ENCODE data around the gene UBE2G2. TPM values are rescaled to one million over a fixed set of nuclear protein-coding genes. Genes with fewer than 3 reads are reported as not detected.

UBE2G2 gene
- total RNA-seq, 1 donor: 75.3 TPM

DNA sequence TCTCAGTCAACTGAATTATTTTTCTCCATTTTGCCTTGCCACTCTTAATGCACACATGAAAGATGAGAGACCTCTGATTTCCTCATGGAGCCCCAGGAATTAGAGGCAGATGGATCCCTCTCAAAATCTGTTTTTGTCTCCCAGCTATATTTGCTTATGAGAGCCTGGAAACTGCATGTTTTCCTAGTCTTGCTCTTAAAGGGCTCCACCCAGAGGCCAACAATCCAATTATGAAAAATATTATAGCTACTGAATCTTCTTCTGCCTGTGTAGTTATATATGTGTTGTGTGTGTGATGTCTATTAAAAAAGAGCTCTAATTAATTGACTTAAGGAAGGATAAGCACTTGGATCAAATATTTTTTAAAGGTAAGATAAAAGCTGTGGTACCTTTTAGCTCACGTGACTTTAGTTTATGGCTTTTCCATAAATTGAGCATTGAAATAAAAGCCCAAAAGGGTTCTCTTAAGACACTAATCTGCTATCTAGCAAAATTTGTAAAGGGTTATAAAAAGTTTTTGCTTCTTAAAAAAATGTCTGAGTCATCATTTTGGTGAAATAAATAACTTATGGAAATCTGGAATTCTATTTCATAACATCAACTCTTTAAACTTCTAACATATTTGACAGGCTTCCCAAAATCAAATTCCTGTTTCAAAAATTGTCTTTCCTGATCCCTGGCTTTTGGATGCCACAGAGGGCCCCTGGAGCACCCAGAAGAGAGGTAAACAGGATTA is 59.0 kb downstream of the UBE2G2 start:
- Histone ChIP-seq H3K4me2 (ENCODE audit: insufficient read depth, low read length) (no peak overlapping the region), H3K4me3 (ENCODE audit: insufficient read depth, low read length) (no peak overlapping the region), H3K36me3 (ENCODE audit: insufficient read depth, low read length) (no peaks in the 10 kb centered on the region), H3K9me3 (ENCODE audit: low read depth, low read length) (peaks cover 15% of the 10 kb centered on the region), H3K4me1 (ENCODE audit: insufficient read depth, low read length) (no peaks in the 10 kb centered on the region), H3K27me3 (ENCODE audit: insufficient read depth, low read length) (peaks cover 5% of the 10 kb centered on the region), H4K20me1 (ENCODE audit: insufficient read depth, low read length) (no peaks in the 10 kb centered on the region), H3K79me2 (ENCODE audit: insufficient read depth, low read length) (no peaks in the 10 kb centered on the region), H2AFZ (ENCODE audit: low read length) (no peak overlapping the region), H3K27ac (ENCODE audit: low read depth, low read length) (no peak overlapping the region)
- TF ChIP-seq, protein P1, sequence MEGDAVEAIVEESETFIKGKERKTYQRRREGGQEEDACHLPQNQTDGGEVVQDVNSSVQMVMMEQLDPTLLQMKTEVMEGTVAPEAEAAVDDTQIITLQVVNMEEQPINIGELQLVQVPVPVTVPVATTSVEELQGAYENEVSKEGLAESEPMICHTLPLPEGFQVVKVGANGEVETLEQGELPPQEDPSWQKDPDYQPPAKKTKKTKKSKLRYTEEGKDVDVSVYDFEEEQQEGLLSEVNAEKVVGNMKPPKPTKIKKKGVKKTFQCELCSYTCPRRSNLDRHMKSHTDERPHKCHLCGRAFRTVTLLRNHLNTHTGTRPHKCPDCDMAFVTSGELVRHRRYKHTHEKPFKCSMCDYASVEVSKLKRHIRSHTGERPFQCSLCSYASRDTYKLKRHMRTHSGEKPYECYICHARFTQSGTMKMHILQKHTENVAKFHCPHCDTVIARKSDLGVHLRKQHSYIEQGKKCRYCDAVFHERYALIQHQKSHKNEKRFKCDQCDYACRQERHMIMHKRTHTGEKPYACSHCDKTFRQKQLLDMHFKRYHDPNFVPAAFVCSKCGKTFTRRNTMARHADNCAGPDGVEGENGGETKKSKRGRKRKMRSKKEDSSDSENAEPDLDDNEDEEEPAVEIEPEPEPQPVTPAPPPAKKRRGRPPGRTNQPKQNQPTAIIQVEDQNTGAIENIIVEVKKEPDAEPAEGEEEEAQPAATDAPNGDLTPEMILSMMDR (IDR thresholded peaks at IDR 0.05; ENCODE audit: extremely low read depth, low read depth, low read length): peak; percentile 33
- DNase-seq (ENCODE audit: insufficient read length, low spot score, missing footprints): peak; percentile 65

DNA sequence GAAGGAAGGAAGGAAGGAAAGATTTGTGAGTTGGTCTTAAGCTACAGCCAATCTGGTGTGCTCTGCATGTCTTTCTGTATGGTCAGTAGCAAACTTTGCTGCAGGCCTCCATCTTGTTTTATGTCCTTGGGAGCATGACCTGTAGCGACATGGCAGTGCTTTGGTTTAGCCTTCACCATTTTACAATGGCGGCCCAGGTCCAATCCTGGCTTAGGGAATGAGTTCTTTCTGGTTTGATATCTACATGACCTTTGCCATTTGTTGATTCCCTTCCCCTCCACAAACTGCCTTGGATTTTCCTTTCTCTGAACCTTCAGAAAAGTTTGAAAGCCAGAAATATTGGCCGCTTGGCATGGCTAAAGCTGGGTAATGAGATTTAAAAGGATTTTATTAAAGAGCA is 59.7 kb downstream of the UBE2G2 start:
- Histone ChIP-seq H3K27me3 (ENCODE audit: insufficient read depth, low read length) (peaks cover 5% of the 10 kb centered on the region), H3K36me3 (ENCODE audit: insufficient read depth, low read length) (no peaks in the 10 kb centered on the region), H3K4me1 (ENCODE audit: insufficient read depth, low read length) (no peaks in the 10 kb centered on the region), H4K20me1 (ENCODE audit: insufficient read depth, low read length) (no peaks in the 10 kb centered on the region), H3K4me3 (ENCODE audit: insufficient read depth, low read length) (no peak overlapping the region), H3K79me2 (ENCODE audit: insufficient read depth, low read length) (no peaks in the 10 kb centered on the region), H3K9me3 (ENCODE audit: low read depth, low read length) (peaks cover 19% of the 10 kb centered on the region), H3K4me2 (ENCODE audit: insufficient read depth, low read length) (no peak overlapping the region), H2AFZ (ENCODE audit: low read length) (no peak overlapping the region), H3K27ac (ENCODE audit: low read depth, low read length) (no peak overlapping the region)
- no peak for DNase-seq (ENCODE audit: insufficient read length, low spot score, missing footprints)
- TF ChIP-seq, protein P1 (IDR thresholded peaks at IDR 0.05; ENCODE audit: extremely low read depth, low read depth, low read length): no peak

DNA sequence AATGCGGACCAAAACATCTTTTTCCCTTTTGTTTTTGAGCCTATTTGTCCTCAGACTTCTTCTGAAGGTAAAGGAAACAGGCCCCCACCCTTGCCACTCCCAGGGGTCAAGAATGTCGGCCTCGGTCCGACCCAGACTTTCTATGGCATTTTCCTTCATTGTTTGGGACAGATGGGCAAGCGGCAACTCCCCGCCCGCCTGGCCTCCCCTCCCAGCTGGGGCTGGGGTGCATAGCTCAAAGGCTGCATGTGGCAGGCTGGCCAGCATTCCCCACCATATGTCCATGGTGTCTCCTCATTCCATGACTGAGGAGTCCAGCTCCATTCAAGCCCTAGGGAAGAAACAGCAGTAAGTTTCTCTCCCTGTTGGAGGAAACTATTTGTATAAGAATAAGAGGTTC is 60.9 kb downstream of the UBE2G2 start:
- H3K4me2 ChIP-seq (ENCODE audit: insufficient read depth, low read length): no peak overlapping the region
- no peaks in the 10 kb centered on the region for H4K20me1 ChIP-seq (ENCODE audit: insufficient read depth, low read length)
- TF ChIP-seq, protein P1 (IDR thresholded peaks at IDR 0.05; ENCODE audit: extremely low read depth, low read depth, low read length): no peak
- H3K36me3 ChIP-seq (ENCODE audit: insufficient read depth, low read length): no peaks in the 10 kb centered on the region
- H3K9me3 ChIP-seq (ENCODE audit: low read depth, low read length): peaks cover 19% of the 10 kb centered on the region
- H3K79me2 ChIP-seq (ENCODE audit: insufficient read depth, low read length): no peaks in the 10 kb centered on the region
- no peak overlapping the region for H3K27ac ChIP-seq (ENCODE audit: low read depth, low read length)
- H2AFZ ChIP-seq (ENCODE audit: low read length): no peak overlapping the region
- H3K27me3 ChIP-seq (ENCODE audit: insufficient read depth, low read length): peaks cover 5% of the 10 kb centered on the region
- DNase-seq (ENCODE audit: insufficient read length, low spot score, missing footprints): no peak
- no peak overlapping the region for H3K4me3 ChIP-seq (ENCODE audit: insufficient read depth, low read length)
- no peaks in the 10 kb centered on the region for H3K4me1 ChIP-seq (ENCODE audit: insufficient read depth, low read length)

DNA sequence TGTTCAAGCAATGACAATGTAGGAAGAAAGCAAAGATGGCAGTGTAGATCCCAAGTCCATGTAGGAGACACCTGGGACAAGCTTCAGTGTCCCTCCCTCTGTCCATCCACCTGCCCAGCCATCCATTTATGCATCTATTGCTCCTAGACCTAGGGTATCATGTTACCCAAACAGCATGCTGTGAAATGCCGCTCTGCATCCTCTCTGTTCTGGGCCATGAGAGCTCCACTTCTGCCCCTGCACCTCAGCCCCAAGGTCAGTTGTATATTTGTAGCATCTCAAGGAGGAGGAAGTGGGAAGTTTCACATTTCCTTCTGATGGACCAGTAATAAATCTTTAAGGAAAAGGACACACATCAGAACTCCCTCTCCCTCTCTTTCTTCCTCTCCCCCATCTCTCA is 62.3 kb downstream of the UBE2G2 start:
- no peaks in the 10 kb centered on the region for H3K79me2 ChIP-seq (ENCODE audit: insufficient read depth, low read length)
- H2AFZ ChIP-seq (ENCODE audit: low read length): no peak overlapping the region
- H3K9me3 ChIP-seq (ENCODE audit: low read depth, low read length): peaks cover 19% of the 10 kb centered on the region
- no peaks in the 10 kb centered on the region for H4K20me1 ChIP-seq (ENCODE audit: insufficient read depth, low read length)
- peaks cover 5% of the 10 kb centered on the region for H3K27me3 ChIP-seq (ENCODE audit: insufficient read depth, low read length)
- H3K4me3 ChIP-seq (ENCODE audit: insufficient read depth, low read length): no peak overlapping the region
- H3K4me2 ChIP-seq (ENCODE audit: insufficient read depth, low read length): no peak overlapping the region
- DNase-seq (ENCODE audit: insufficient read length, low spot score, missing footprints): no peak
- H3K36me3 ChIP-seq (ENCODE audit: insufficient read depth, low read length): no peaks in the 10 kb centered on the region
- TF ChIP-seq, protein P1 (IDR thresholded peaks at IDR 0.05; ENCODE audit: extremely low read depth, low read depth, low read length): no peak
- H3K27ac ChIP-seq (ENCODE audit: low read depth, low read length): no peak overlapping the region
- H3K4me1 ChIP-seq (ENCODE audit: insufficient read depth, low read length): no peaks in the 10 kb centered on the region

Measured in osteoblast (primary cell).